Measurements from ENCODE around the gene INO80E. TPM values are rescaled to one million over a fixed set of nuclear protein-coding genes. Genes with fewer than 3 reads are reported as not detected.

The INO80E gene
- total RNA-seq, 1 experiment from 2014 or later: 94.1 TPM

GRCh38 chr16:29951625-29952365 is 44.2 kb upstream of the INO80E start:
- no peaks in the 10 kb centered on the region for H3K27me3 Mint-ChIP-seq (ENCODE audit: low read depth)

More at GRCh38 chr16:29951625-29952365, 44.2 kb upstream of the INO80E start:
- no CpG with 5 or more reads among the region's 8 CpGs for WGBS (ENCODE audit: extremely low coverage, insufficient read length, low lambda C conversion rate)
- H3K9ac ChIP-seq (ENCODE audit: extremely low read depth, insufficient read length, low read length): no peak overlapping the region
- H3K14ac ChIP-seq (ENCODE audit: insufficient read depth, low read length): no peak overlapping the region
- H3T11ph ChIP-seq (ENCODE audit: low read length): no peak overlapping the region
- H3K23ac ChIP-seq (ENCODE audit: insufficient read length, low read depth, low read length): no peak overlapping the region
- no peak overlapping the region for H2BK120ac ChIP-seq (ENCODE audit: low read depth, low read length, poor library complexity, severe bottlenecking)
- H3K36me3 Mint-ChIP-seq (ENCODE audit: insufficient read depth in 1 of 3, low read depth in 3 of 3): no peaks in the 10 kb centered on the region
- no peak overlapping the region for H3K56ac ChIP-seq (ENCODE audit: insufficient read length, low read depth, low read length)
- H4K20me1 ChIP-seq (ENCODE audit: control insufficient read depth, insufficient read depth, insufficient read length): no peaks in the 10 kb centered on the region
- H4K8ac ChIP-seq (replicated peaks; ENCODE audit: insufficient read length, low read depth, low read length): no peak overlapping the region
- H3K4me3 Mint-ChIP-seq: no peak overlapping the region
- H4K91ac ChIP-seq (ENCODE audit: insufficient read length, low read depth, low read length): no peak overlapping the region
- no peak overlapping the region for H2AFZ ChIP-seq (ENCODE audit: low read length)
- H3K18ac ChIP-seq (ENCODE audit: insufficient read length, low read depth, low read length): no peak overlapping the region
- peak; percentile 49 for TF ChIP-seq CTCF (conservative IDR thresholded peaks at IDR 0.05)
- no peaks in the 10 kb centered on the region for H3K9me3 ChIP-seq (ENCODE audit: control insufficient read depth, low read depth, low read length)
- no peak overlapping the region for H2BK20ac ChIP-seq (ENCODE audit: low read depth, low read length, poor library complexity, severe bottlenecking)
- no peaks in the 10 kb centered on the region for H3K23me2 ChIP-seq (ENCODE audit: insufficient read length, low read depth, low read length, poor library complexity, severe bottlenecking)
- no peak overlapping the region for H2BK12ac ChIP-seq (ENCODE audit: insufficient read length, low read depth, low read length)
- no peaks in the 10 kb centered on the region for H3K79me1 ChIP-seq (ENCODE audit: insufficient read depth, low read depth, low read length, poor library complexity, severe bottlenecking)
- no peaks in the 10 kb centered on the region for H3K79me2 ChIP-seq (ENCODE audit: insufficient read depth, low read length)
- peaks cover 4% of the 10 kb centered on the region; the same call in 1 of the 2 replicates for H3K4me1 ChIP-seq (ENCODE audit: insufficient read depth, low read length)
- no peaks in the 10 kb centered on the region for H3K9me3 Mint-ChIP-seq
- no peak overlapping the region for H2AK5ac ChIP-seq (ENCODE audit: insufficient read length, low read length)
- no peak overlapping the region for H3K4me2 ChIP-seq (ENCODE audit: insufficient read depth, insufficient read length, low read length)
- H3K27ac ChIP-seq (ENCODE audit: insufficient read length, low read depth, low read length): no peak overlapping the region
- no peak overlapping the region for H4K5ac ChIP-seq (ENCODE audit: insufficient read length, low read depth, low read length)
- H2BK5ac ChIP-seq (ENCODE audit: insufficient read length, low read length): no peak overlapping the region
- peak; percentile 54 for DNase-seq
- H3K27ac Mint-ChIP-seq: no peak overlapping the region; a peak in 1 of 7 replicates
- H3K4ac ChIP-seq (ENCODE audit: low read depth, low read length): no peak overlapping the region
- no peaks in the 10 kb centered on the region for H3K27me3 ChIP-seq (ENCODE audit: insufficient read depth, low read length)
- peaks cover 8 to 10% of the 10 kb centered on the region in 2 experiments; a peak in 3 of 4 replicates for H3K4me1 Mint-ChIP-seq
- no peak overlapping the region for H2BK15ac ChIP-seq (ENCODE audit: low read depth, low read length)
